ENCODE results near the gene CCNI. TPM values are rescaled to one million over a fixed set of nuclear protein-coding genes. Genes with fewer than 3 reads are reported as not detected.

The CCNI gene
- total RNA-seq, 1 experiment from 2014 or later = 155 TPM

- ChIA-PET POLR2A (ENCODE audit: unreplicated experiment) (interaction anchor here (0.6 kb wide), 1 partner anchor 331 kb away, joined by 9 read pairs; no protein-coding TSS in a partner anchor), CTCF (no interaction called here)
- intact Hi-C loops (cut with micrococcal nuclease; ENCODE audit: unreplicated experiment) = loop anchor here (5.0 kb wide), 1 partner anchor 55 kb away; no protein-coding TSS in a partner anchor
- no peaks in the 10 kb centered on the region for H3K79me2 ChIP-seq (ENCODE audit: low read depth)
- TF ChIP-seq CTCF (conservative IDR thresholded peaks at IDR 0.05) (no peak), EZH2 (IDR thresholded peaks at IDR 0.05; ENCODE audit: low read depth) (no peak)
- no peaks in the 10 kb centered on the region for H3K9me2 ChIP-seq (ENCODE audit: insufficient read depth)
- DNase-seq = peak; percentile 28 to 73
- H3K27me3 ChIP-seq (ENCODE audit: insufficient read depth, low read depth) = no peaks in the 10 kb centered on the region
- H3K4me3 ChIP-seq = no peak overlapping the region
- no peak overlapping the region for H3K4me2 ChIP-seq
- no TSS peak for BruUV-seq (replicated peaks)
- 0 out of 2 replicates have a peak, but pooled peaks cover 4% of the 10 kb centered on the region for H3F3A ChIP-seq (ENCODE audit: insufficient read depth, low read depth)
- H3K27ac ChIP-seq = 0 out of 2 replicates have a peak overlapping the region, but pooled peaks have one; percentile 26
- H4K20me1 ChIP-seq (ENCODE audit: insufficient read depth) = no peaks in the 10 kb centered on the region
- no peaks in the 10 kb centered on the region for H3K9me3 ChIP-seq (ENCODE audit: insufficient read depth, low read depth)
- H2AFZ ChIP-seq = no peak overlapping the region
- no peaks in the 10 kb centered on the region for H3K36me3 ChIP-seq (ENCODE audit: low read depth)
- peaks cover 17% of the 10 kb centered on the region for H3K4me1 ChIP-seq (replicated peaks; ENCODE audit: insufficient read depth)
Observed at GRCh38 chr4:77007358-77008230, 68.2 kb downstream of the CCNI start.

- 0 out of 2 replicates have a peak overlapping the region, but pooled peaks have one; percentile 16 for H3K27ac ChIP-seq
- POLR2A ChIA-PET (ENCODE audit: unreplicated experiment) = interaction anchor here (0.6 kb wide), 1 partner anchor 330 kb away, joined by 9 read pairs; no protein-coding TSS in a partner anchor
- no peak overlapping the region for H3K4me2 ChIP-seq
- CTCF ChIA-PET = no interaction called here
- no peaks in the 10 kb centered on the region for H3K27me3 ChIP-seq (ENCODE audit: insufficient read depth, low read depth)
- no peaks in the 10 kb centered on the region for H3K79me2 ChIP-seq (ENCODE audit: low read depth)
- H2AFZ ChIP-seq = no peak overlapping the region
- H3K4me1 ChIP-seq (replicated peaks; ENCODE audit: insufficient read depth) = peaks cover 23% of the 10 kb centered on the region
- TF ChIP-seq CTCF (conservative IDR thresholded peaks at IDR 0.05) (no peak), EZH2 (IDR thresholded peaks at IDR 0.05; ENCODE audit: low read depth) (no peak)
- BruUV-seq (replicated peaks) = no TSS peak
- H3K36me3 ChIP-seq (ENCODE audit: low read depth) = no peaks in the 10 kb centered on the region
- H3K4me3 ChIP-seq = no peak overlapping the region
- 0 out of 2 replicates have a peak, but pooled peaks cover 8% of the 10 kb centered on the region for H3F3A ChIP-seq (ENCODE audit: insufficient read depth, low read depth)
- intact Hi-C loops (cut with micrococcal nuclease; ENCODE audit: unreplicated experiment) = loop anchor here (5.0 kb wide), 1 partner anchor 55 kb away; no protein-coding TSS in a partner anchor
- no peaks in the 10 kb centered on the region for H3K9me3 ChIP-seq (ENCODE audit: insufficient read depth, low read depth)
- no peak for DNase-seq
- no peaks in the 10 kb centered on the region for H4K20me1 ChIP-seq (ENCODE audit: insufficient read depth)
- H3K9me2 ChIP-seq (ENCODE audit: insufficient read depth) = no peaks in the 10 kb centered on the region
Observed at GRCh38 chr4:77006753-77007353, 68.9 kb downstream of the CCNI start.

GRCh38 chr4:77003400-77003799, 72.4 kb downstream of the CCNI start:
- H3K9me2 ChIP-seq (ENCODE audit: insufficient read depth) = no peaks in the 10 kb centered on the region
- DNase-seq = no peak
- H3F3A ChIP-seq (ENCODE audit: insufficient read depth, low read depth) = 0 out of 2 replicates have a peak, but pooled peaks cover 8% of the 10 kb centered on the region
- H3K9me3 ChIP-seq (ENCODE audit: insufficient read depth, low read depth) = no peaks in the 10 kb centered on the region
- H3K36me3 ChIP-seq (ENCODE audit: low read depth) = no peaks in the 10 kb centered on the region
- BruUV-seq (replicated peaks) = no TSS peak
- intact Hi-C loops (cut with micrococcal nuclease; ENCODE audit: unreplicated experiment) = no loop called here
- H3K79me2 ChIP-seq (ENCODE audit: low read depth) = no peaks in the 10 kb centered on the region
- H3K27me3 ChIP-seq (ENCODE audit: insufficient read depth, low read depth) = no peaks in the 10 kb centered on the region
- H3K27ac ChIP-seq = no peak overlapping the region
- ChIA-PET CTCF (no interaction called here), POLR2A (ENCODE audit: unreplicated experiment) (no interaction called here)
- TF ChIP-seq EZH2 (IDR thresholded peaks at IDR 0.05; ENCODE audit: low read depth) (no peak), CTCF (conservative IDR thresholded peaks at IDR 0.05) (no peak)
- no peak overlapping the region for H3K4me3 ChIP-seq
- H2AFZ ChIP-seq = no peak overlapping the region
- no peaks in the 10 kb centered on the region for H4K20me1 ChIP-seq (ENCODE audit: insufficient read depth)
- peaks cover 27% of the 10 kb centered on the region for H3K4me1 ChIP-seq (replicated peaks; ENCODE audit: insufficient read depth)
- H3K4me2 ChIP-seq = no peak overlapping the region
